Measurements from ENCODE around the gene TTC14.
"Not testable (repeated sequence)": the region's sequence is repeated elsewhere in the genome, so short reads cannot be mapped to it uniquely, and the experiment has no call there.

TTC14 gene

GRCh38 chr3:180612364-180612763 is 10.4 kb downstream of the TTC14 start:
- DNase-seq (ENCODE audit: low spot score): no peak
- TF ChIP-seq CTCF (IDR thresholded peaks at IDR 0.05; ENCODE audit: borderline replicate concordance, control extremely low read depth, extremely low read depth, insufficient read depth, missing control alignments): no peak
- in situ Hi-C loops (cut with MboI; ENCODE audit: low sequenced_read_pairs, unreplicated experiment): no loop called here

GRCh38 chr3:180615954-180616353 is 14.0 kb downstream of the TTC14 start:
- no peak for DNase-seq (ENCODE audit: low spot score)
- in situ Hi-C loops (cut with MboI; ENCODE audit: low sequenced_read_pairs, unreplicated experiment): no loop called here
- TF ChIP-seq CTCF (IDR thresholded peaks at IDR 0.05; ENCODE audit: borderline replicate concordance, control extremely low read depth, extremely low read depth, insufficient read depth, missing control alignments): no peak

- TF ChIP-seq CTCF (IDR thresholded peaks at IDR 0.05; ENCODE audit: borderline replicate concordance, control extremely low read depth, extremely low read depth, insufficient read depth, missing control alignments): no peak
- no peak for DNase-seq (ENCODE audit: low spot score)
- in situ Hi-C loops (cut with MboI; ENCODE audit: low sequenced_read_pairs, unreplicated experiment): no loop called here
These were observed 15.1 kb downstream of the TTC14 start for GRCh38 chr3:180617049-180617448.

- DNase-seq (ENCODE audit: low spot score); in situ Hi-C loops (cut with MboI; ENCODE audit: low sequenced_read_pairs, unreplicated experiment): not testable (repeated sequence)
These were observed 16.6 kb downstream of the TTC14 start for GRCh38 chr3:180618563-180618962.

- no peak for DNase-seq (ENCODE audit: low spot score)
- in situ Hi-C loops (cut with MboI; ENCODE audit: low sequenced_read_pairs, unreplicated experiment): no loop called here
- TF ChIP-seq CTCF (IDR thresholded peaks at IDR 0.05; ENCODE audit: borderline replicate concordance, control extremely low read depth, extremely low read depth, insufficient read depth, missing control alignments): no peak
These were observed 17.8 kb downstream of the TTC14 start for GRCh38 chr3:180619723-180620122.

- in situ Hi-C loops (cut with MboI; ENCODE audit: low sequenced_read_pairs, unreplicated experiment): no loop called here
- DNase-seq (ENCODE audit: low spot score): peak; percentile 34
- TF ChIP-seq CTCF (IDR thresholded peaks at IDR 0.05; ENCODE audit: borderline replicate concordance, control extremely low read depth, extremely low read depth, insufficient read depth, missing control alignments): no peak
These were observed 22.8 kb downstream of the TTC14 start for GRCh38 chr3:180624714-180625113.

- peak; percentile 50 for DNase-seq (ENCODE audit: low spot score)
- in situ Hi-C loops (cut with MboI; ENCODE audit: low sequenced_read_pairs, unreplicated experiment): no loop called here
- TF ChIP-seq CTCF (IDR thresholded peaks at IDR 0.05; ENCODE audit: borderline replicate concordance, control extremely low read depth, extremely low read depth, insufficient read depth, missing control alignments): no peak
These were observed 24.9 kb downstream of the TTC14 start for GRCh38 chr3:180626844-180627243.

Data from GM13976 (cell line).